Suprapubic skin (tissue), 4 donors: ENCODE results near the gene PPP3R1.

Experiments
- EP300 ChIP-seq: sonication (generic); formaldehyde crosslinking; IDR thresholded peaks from one replicate; pipeline ENCODE4 v1.6.1; 2017; ENCODE audit warnings: antibody characterized with exemption
- POLR2A ChIP-seq, 2 donors: fragments of 450-650 bp; IDR thresholded peaks; one replicate each; pipeline ENCODE4 v1.6.1; 2017; ENCODE audit warnings: antibody characterized with exemption in 2 of 2, mild to moderate bottlenecking in 2 of 2, moderate library complexity in 2 of 2
- POLR2AphosphoS5 ChIP-seq, 3 donors: sonication (generic); formaldehyde crosslinking; IDR thresholded peaks; one replicate each; pipeline ENCODE4 v1.6.1; 2017; ENCODE audit warnings: antibody characterized with exemption in 3 of 3
- TF ChIP-seq, protein P1 (sequence below), 2 donors: fragments of 200-600 bp in 1 of 2; fragments of 450-650 bp in 1 of 2; sonication (generic) in 1 of 2; IDR thresholded peaks; one replicate each; pipeline ENCODE4 v1.5.1; 2016 to 2019; ENCODE audit warnings: antibody characterized with exemption in 2 of 2, mild to moderate bottlenecking in 1 of 2, moderate library complexity in 1 of 2

DNA sequence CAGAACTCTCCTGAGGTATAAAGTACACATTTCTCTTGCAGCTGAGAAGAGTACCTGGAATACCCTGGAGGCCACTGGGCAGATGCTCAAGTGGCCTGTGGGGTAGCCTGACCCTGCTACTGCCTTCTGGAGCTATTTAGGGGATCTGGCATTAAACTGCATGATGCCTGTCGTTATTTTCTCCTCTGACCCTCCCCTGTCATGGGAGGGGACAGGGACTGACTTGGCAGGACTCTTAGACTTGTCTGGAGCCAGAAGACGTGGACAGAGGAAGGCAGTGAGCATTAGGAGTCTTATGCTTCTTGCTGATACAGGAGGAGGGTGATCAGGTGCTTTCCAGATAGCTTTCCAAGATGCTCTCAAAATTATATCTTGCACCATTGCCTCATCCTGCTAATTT is 42.6 kb upstream of the PPP3R1 start:
- no peak for TF ChIP-seq POLR2A (IDR thresholded peaks at IDR 0.05)
- TF ChIP-seq, protein P1, sequence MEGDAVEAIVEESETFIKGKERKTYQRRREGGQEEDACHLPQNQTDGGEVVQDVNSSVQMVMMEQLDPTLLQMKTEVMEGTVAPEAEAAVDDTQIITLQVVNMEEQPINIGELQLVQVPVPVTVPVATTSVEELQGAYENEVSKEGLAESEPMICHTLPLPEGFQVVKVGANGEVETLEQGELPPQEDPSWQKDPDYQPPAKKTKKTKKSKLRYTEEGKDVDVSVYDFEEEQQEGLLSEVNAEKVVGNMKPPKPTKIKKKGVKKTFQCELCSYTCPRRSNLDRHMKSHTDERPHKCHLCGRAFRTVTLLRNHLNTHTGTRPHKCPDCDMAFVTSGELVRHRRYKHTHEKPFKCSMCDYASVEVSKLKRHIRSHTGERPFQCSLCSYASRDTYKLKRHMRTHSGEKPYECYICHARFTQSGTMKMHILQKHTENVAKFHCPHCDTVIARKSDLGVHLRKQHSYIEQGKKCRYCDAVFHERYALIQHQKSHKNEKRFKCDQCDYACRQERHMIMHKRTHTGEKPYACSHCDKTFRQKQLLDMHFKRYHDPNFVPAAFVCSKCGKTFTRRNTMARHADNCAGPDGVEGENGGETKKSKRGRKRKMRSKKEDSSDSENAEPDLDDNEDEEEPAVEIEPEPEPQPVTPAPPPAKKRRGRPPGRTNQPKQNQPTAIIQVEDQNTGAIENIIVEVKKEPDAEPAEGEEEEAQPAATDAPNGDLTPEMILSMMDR (IDR thresholded peaks at IDR 0.05) = no peak
- no peak for TF ChIP-seq POLR2AphosphoS5 (IDR thresholded peaks at IDR 0.05)
- no peak for TF ChIP-seq EP300
